ENCODE data around the gene KPNA2. TPM values are rescaled to one million over a fixed set of nuclear protein-coding genes. Genes with fewer than 3 reads are reported as not detected.
A peak's percentile ranks its signal among the peaks of the same experiment; 100 is the strongest.

Gene KPNA2
- total and polyA plus RNA-seq, 2 of the 13 experiments (the other 11 are each of a cell fraction or from before 2014, with no cell fraction given): 111 to 305 TPM

GRCh38 chr17:68019675-68020408 lies 15.7 kb upstream of the KPNA2 start (continued):
- peak; percentile 64 to 72; a peak in 3 of 4 replicates for TF ChIP-seq NR2F1 (CRISPR knock-in tag; IDR thresholded peaks at IDR 0.05)
- 0 out of 2 replicates have a peak, but pooled peaks have one; percentile 88 for TF ChIP-seq ZNF567 (CRISPR knock-in tag; IDR thresholded peaks at IDR 0.05; ENCODE audit: borderline replicate concordance)
- TF ChIP-seq GRHL1 (CRISPR knock-in tag; conservative IDR thresholded peaks at IDR 0.05): no peak
- TF ChIP-seq ZNF850 (CRISPR knock-in tag; conservative IDR thresholded peaks at IDR 0.05): no peak; the same call in 1 of the 2 replicates
- TF ChIP-seq SRY (CRISPR knock-in tag; IDR thresholded peaks at IDR 0.05): peak; percentile 94
- peak; percentile 78 for TF ChIP-seq ZNF556 (CRISPR knock-in tag; IDR thresholded peaks at IDR 0.05; ENCODE audit: borderline replicate concordance)
- no peak for TF ChIP-seq POLR2AphosphoS2 (IDR thresholded peaks at IDR 0.05; ENCODE audit: low read depth, low read length)
- 0 out of 2 replicates have a peak, but pooled peaks have one; percentile 74 for TF ChIP-seq U2AF2 (IDR thresholded peaks at IDR 0.05; ENCODE audit: low read depth, low read length)
- TF ChIP-seq BCLAF1 (IDR thresholded peaks at IDR 0.05): no peak
- TF ChIP-seq NFYC (CRISPR knock-in tag; IDR thresholded peaks at IDR 0.05): peak; percentile 52
- peak; percentile 82 for TF ChIP-seq ADNP (CRISPR knock-in tag; IDR thresholded peaks at IDR 0.05)
- TF ChIP-seq TIGD3 (CRISPR knock-in tag; IDR thresholded peaks at IDR 0.05; ENCODE audit: borderline replicate concordance): no peak; the same call in 1 of the 2 replicates
- peak; percentile 78 for TF ChIP-seq ZNF790 (CRISPR knock-in tag; IDR thresholded peaks at IDR 0.05; ENCODE audit: borderline replicate concordance)
- no peak; the same call in 1 of the 2 replicates for TF ChIP-seq GLMP (CRISPR knock-in tag; IDR thresholded peaks at IDR 0.05; ENCODE audit: borderline replicate concordance)
- TF ChIP-seq FLYWCH1 (CRISPR knock-in tag; IDR thresholded peaks at IDR 0.05): peak; percentile 73; the same call in 1 of the 2 replicates
- TF ChIP-seq ZNF414 (CRISPR knock-in tag; IDR thresholded peaks at IDR 0.05): peak; percentile 97

Measured in HepG2 (cell line).